Measurements from ENCODE around the gene HSF5.

HSF5 gene

DNA sequence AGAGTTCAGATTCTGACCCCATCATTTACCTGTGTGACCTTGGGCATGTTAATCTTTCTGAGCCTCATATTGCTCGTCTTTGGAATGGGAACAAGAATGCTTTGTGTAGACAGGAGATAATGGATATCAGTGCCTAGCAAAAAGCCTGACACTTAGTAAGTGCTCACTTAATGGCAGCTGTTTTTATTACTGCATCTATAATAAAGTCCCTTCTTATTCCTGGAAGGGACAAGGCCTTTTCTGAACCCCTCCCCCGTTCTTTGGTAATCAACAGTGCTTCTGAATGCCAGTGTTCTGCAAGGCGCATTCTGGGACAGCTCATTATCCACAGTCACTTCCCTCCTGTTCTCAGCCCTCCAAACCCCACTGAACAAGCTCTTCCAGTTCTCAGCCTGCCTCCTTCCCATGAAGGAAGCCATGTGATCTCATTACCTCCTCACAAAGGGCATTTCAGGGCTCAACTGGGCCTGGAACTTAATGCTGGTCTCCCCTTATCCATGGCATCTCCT lies 111.1 kb downstream of the HSF5 start:
- in situ Hi-C loops (cut with HindIII; ENCODE audit: low sequenced_read_pairs), result no loop called here

DNA sequence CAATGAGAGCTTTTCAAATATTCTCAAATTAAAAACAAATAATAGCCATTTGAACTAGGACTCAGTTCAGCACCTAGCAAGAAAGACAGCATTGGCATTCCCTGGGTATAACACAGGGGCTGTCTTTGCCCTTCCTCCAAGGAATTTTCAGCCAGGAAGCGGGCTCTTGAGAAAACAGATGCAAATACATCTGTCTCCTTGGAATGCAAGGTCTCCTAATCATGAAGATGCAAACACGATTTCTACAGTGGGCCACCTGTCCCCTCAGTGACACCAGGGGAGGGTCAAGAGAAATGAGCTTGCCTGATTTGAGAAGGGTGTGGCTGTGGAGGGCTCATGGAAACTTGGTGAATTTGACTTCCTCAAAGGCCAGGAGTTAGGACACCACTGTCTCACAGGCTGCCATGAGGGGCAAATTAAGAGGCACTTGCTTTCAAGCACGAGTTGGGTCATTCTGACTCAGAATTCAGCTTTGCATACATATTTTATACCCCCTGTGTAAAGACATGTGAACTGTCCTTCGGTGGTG lies 111.7 kb downstream of the HSF5 start:
- in situ Hi-C loops (cut with HindIII; ENCODE audit: low sequenced_read_pairs), result no loop called here

DNA sequence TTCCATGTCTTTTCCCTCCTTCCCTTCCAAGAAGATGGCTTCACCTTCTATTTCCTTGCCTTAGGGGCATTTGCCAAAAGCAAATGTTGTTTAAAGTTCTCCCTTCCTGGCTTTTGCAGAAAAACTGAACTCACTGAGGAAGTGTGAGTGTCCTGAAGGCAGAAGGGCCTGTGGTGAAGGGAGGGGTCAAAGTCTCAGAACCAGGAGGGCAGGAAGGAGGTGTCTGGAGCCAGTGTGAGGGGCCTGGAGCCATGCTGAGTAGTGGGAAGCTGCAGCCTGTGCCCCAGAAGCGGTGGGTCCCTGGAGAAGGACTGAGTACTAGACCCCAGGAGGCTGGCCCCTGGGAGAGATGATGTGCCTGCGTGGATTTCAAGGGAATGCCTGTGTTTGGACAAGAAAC lies 112.4 kb downstream of the HSF5 start:
- in situ Hi-C loops (cut with HindIII; ENCODE audit: low sequenced_read_pairs), result no loop called here

DNA sequence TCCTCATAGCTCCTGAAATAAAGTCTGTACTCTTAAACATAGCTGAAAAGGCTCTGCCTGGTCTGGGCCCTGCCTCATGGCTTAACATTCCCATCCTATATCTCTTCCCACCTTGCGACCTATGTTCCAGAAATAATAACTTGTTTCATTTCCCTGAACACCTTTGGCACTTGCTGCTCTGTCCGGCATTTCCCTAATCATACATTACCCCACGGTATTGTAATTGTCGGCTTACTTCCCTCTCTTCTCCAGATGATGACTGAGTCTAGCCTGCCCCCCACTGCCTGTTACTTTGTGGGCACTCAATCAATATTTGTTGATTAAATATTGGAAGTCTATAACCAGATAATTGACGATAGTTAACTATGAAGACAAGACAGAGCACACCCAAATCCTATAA lies 113.0 kb downstream of the HSF5 start:
- in situ Hi-C loops (cut with HindIII; ENCODE audit: low sequenced_read_pairs), result no loop called here

DNA sequence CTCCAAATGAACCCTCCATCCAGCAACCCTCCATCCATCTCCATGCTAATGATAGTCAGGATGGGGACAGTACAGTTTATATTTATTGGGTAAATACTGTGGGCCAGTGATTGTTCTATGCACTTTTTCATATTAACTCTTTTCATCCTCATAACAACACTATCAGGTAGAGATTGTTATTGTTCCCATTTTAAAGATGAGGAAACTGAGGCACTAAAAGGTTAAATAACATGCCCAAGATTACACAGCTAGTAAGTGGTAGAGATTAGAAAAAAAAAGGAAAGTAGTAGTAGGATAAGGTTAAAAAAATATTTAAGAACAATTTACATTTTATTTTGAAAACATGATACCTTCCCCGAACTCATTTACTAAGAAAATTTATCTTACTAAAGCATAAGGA lies 114.3 kb downstream of the HSF5 start:
- in situ Hi-C loops (cut with HindIII; ENCODE audit: low sequenced_read_pairs), result no loop called here

DNA sequence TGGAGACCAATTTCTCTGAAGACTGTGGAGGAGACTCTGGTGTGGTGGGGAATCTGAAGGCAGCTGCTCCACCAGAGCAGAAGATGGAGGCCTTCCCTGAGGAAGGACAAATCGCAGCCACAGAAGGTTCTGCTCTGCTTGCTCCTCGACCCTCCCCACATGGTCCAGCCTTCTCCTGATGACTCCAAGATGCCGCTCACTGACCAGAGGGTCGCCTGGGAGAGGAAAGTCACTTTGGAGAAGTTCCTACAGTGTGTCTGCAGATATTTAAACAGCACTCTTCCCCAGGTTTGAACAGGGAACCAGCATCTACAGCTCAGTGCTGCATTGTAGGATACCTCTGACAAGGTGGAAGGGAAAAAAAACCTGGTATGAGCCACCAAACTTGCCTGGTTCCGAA lies 115.2 kb downstream of the HSF5 start:
- in situ Hi-C loops (cut with HindIII; ENCODE audit: low sequenced_read_pairs), result no loop called here

DNA sequence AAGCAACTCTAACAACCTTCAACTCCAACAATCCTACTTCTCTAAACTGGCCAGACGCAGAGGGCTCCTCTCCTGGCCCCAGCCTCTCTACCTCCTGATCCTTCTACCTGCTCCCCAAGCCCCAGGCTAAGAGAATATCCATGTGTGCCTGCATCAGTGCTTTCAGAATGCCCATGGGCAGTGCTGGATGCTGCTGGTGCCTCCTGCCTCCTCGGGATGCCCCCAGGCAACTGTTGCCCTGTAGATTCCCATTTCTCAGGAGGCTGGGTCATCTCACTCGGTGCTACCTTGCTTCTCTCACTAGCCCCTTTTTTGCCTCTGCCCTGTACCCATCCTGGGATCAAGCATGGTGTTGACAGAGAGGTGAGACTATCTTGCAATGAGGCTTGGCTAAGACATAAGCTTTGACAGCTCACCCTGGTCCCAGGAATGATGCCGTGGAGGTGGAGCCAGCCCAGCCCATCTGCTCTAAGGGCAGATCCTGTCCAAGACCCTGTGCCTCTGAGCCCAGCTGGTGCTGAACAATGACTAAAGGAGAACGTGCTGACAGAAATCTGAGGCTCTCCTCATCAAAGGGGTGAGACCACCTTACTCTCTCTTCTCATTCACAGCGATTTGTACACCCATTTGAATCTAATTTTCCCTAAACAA lies 116.8 kb downstream of the HSF5 start:
- in situ Hi-C loops (cut with HindIII; ENCODE audit: low sequenced_read_pairs), result no loop called here

DNA sequence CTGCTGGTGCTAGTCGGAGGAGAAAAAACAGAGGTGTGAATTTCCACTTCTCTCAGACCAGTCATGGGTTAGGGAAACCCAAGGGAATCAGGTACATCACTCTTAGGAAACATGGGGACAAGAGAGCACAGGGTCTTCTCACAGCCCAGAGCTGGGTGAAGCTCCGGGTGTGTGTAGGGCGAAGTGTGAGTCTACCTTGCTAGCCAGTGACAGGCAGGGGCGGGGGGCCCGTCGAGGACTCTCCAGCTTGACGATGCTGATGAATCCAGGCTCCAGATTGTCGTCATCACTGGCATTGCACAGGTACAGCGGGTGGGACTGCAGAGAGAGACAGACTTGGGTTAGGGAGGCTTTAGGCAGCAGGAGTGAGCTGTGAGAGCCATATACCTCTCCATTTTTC lies 117.5 kb downstream of the HSF5 start:
- in situ Hi-C loops (cut with HindIII; ENCODE audit: low sequenced_read_pairs), result no loop called here

DNA sequence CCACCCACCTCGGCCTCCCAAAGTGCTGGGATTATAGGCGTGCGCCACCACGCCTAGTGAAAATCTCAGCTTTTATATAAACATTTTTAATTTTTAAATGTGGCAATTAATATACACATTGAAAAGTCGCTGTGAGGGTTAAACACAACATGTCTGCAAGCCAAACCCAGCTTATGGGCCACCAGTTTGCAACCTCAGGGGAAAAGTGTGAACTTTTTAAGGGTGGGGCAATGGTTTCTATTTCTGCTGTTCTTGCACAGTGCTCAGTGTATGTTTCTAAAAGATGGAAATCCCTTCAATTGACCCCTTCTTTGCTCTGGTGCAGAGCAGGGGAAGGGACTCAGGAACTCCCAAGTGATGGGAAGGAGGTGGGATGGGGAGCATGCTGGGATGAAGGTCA lies 117.9 kb downstream of the HSF5 start:
- in situ Hi-C loops (cut with HindIII; ENCODE audit: low sequenced_read_pairs), result no loop called here

All from endothelial cell of hepatic sinusoid (primary cell).